B cell (primary cell): Measurements from ENCODE around the gene PLD1.

Source experiments
- EZH2 ChIP-seq: IDR thresholded peaks from 2 replicates; pipeline ENCODE4 v1.6.1; 2012; ENCODE audit warnings: borderline replicate concordance, low read depth, mild to moderate bottlenecking, moderate library complexity, low read length; ENCODE audit not compliant: insufficient read depth, poor library complexity, severe bottlenecking
- TF ChIP-seq, protein P1 (sequence below): fragments of 200-600 bp; IDR thresholded peaks from one replicate; pipeline ENCODE4 v1.8.0; 2022; ENCODE audit warnings: antibody characterized with exemption, mild to moderate bottlenecking

GRCh38 chr3:171614318-171614921, 195.9 kb downstream of the PLD1 start:
- TF ChIP-seq, protein P1, sequence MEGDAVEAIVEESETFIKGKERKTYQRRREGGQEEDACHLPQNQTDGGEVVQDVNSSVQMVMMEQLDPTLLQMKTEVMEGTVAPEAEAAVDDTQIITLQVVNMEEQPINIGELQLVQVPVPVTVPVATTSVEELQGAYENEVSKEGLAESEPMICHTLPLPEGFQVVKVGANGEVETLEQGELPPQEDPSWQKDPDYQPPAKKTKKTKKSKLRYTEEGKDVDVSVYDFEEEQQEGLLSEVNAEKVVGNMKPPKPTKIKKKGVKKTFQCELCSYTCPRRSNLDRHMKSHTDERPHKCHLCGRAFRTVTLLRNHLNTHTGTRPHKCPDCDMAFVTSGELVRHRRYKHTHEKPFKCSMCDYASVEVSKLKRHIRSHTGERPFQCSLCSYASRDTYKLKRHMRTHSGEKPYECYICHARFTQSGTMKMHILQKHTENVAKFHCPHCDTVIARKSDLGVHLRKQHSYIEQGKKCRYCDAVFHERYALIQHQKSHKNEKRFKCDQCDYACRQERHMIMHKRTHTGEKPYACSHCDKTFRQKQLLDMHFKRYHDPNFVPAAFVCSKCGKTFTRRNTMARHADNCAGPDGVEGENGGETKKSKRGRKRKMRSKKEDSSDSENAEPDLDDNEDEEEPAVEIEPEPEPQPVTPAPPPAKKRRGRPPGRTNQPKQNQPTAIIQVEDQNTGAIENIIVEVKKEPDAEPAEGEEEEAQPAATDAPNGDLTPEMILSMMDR, result no peak
- TF ChIP-seq EZH2, result no peak
